GM23338 (cell line): ENCODE data around the gene P2RX7.

ENCODE experiments used
- CTCF ChIP-seq, 2 experiments: fragments of 200-600 bp in 1 of 2; sonication (generic) in 1 of 2; conservative IDR thresholded peaks; 2 replicates each; pipeline versions ENCODE4 v1.5.1 to v1.6.1; 2016 to 2017; ENCODE audit warnings: antibody characterized with exemption in 2 of 2, low read depth in 2 of 2, mild to moderate bottlenecking in 2 of 2, moderate library complexity in 1 of 2
- EZH2 ChIP-seq: fragments of 200-600 bp; sonication (generic); IDR thresholded peaks from one replicate; pipeline ENCODE4 v1.8.0; 2017; ENCODE audit warnings: antibody characterized with exemption, mild to moderate bottlenecking, low read depth; ENCODE audit not compliant: unreplicated experiment

- no peak for TF ChIP-seq EZH2
- TF ChIP-seq CTCF (conservative IDR thresholded peaks at IDR 0.05; ENCODE audit: low read depth in 2 of 2): no peak
Observed at GRCh38 chr12:121111684-121112083, 21.0 kb upstream of the P2RX7 start.
